HG02642 (cell line): ENCODE results near the gene HNRNPF.

Experiments
- ATAC-seq: cut with Tn5 transposase; IDR thresholded peaks from one replicate; pipeline ENCODE4 v1.9.1; 2021; ENCODE audit warnings: mild to moderate bottlenecking; ENCODE audit not compliant: unreplicated experiment, poor library complexity

Gene HNRNPF

DNA sequence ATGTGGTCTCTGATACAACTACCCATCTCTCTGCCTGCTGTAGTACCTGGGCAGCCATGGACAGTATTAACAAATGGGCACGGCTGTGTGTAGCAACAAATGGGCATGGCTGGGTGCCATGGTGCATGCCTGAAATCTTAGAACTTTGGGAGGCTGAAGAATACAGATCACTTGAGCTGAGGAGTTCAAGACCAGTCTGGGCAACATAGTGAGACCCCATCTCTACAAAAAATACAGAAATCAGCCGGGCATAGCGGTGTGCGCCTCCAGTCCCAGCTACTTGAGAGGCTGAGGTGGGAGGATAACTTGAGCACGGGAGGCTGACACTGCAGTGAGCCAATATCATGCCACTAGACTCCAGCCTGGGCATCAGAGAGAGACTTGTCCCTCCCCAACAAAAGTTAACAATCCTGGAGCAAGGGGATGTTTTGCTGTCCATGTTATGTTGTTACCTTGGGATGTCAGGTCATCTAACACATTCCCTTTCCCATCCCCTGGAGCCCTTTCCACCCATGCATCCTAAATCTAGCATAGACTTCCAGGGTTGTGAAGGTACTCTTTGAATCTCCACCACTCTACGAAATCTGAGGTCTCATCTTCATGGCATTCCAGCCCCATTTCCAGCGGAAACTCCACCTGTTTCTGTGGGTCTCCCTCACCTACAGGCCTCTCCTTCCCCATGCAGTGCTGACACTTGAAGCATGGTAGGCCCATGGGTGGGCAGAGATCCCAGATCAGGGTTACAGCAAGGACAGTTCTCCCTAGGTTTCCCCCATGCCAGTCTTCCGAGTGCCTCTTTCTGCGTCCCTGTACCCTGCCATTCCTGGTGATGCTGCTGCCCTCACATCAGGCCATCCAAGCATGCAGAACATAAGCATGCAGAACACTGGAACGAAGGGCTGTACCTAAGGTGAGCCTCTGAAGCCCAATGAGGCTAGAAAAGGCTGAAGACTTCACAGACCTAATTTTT, 24.4 kb downstream of the HNRNPF start:
- ATAC-seq, result no peak

DNA sequence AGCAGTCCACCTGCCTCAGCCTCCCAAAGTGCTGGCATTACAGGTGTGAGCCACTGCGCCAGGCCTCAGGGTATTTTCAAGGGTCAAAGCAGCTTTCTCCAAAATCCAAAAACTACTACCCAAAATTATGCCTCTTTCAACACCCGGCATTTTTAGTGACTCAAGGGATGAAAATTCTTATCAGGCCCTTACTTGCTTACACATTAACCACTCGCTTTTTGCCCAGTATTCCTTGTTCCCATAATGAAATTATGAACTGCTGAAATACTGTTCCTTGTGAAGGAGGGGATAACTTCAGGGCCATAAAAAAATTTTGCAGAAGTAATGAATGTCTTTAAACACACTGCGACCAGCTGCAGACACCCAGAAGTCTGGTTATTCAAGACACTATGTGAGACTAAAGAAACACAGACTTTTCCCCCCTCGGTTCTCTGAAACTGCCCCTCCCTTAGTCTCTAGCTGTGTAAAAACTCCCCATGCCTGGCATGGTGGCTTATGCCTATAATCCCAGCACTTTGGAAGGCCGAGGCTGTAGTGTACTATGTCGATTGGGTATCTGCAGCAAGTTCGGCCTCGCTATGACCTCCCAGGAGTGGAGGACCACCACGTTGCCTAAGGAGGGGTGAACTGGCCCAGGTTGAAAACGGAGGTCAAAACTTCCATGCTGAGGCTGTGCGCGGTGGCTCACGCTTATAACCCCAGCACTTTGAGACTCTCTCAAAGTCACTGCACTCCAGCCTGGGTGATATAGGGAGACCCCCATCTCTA, 25.6 kb downstream of the HNRNPF start:
- ATAC-seq, result no peak

- no peak for ATAC-seq
These were observed 28.3 kb downstream of the HNRNPF start for GRCh38 chr10:43380610-43381222.

GRCh38 chr10:43377424-43377883, 31.5 kb downstream of the HNRNPF start:
- no peak for ATAC-seq

DNA sequence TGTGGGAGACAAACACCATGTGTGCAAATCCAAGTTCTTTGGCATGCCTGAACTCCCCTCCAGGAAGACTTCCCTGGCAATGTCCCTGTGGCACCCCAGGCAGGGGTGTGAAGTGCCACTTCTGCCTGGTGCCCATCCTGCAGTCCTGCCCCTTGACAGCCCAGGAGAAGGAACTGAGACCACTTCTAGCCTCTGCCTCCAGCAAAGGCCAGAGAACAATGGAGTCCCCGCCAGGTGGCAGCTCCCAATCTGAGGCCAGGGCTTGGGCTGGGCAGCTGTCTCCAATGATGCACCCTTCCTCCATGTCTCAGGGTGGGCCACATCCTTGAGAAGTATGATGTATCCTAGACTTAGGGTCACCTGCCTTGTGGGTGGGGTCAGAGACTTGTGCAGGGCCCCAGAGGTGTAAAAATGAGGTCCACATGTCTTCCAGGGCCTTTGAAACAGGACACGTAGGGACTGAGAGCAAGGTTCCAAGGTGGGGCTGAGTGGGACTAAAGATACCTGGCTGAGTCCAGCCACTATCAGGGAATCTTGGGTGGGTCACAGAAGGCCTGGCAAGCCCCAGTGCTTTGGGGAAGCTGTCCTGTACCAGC, 32.1 kb downstream of the HNRNPF start:
- no peak for ATAC-seq

DNA sequence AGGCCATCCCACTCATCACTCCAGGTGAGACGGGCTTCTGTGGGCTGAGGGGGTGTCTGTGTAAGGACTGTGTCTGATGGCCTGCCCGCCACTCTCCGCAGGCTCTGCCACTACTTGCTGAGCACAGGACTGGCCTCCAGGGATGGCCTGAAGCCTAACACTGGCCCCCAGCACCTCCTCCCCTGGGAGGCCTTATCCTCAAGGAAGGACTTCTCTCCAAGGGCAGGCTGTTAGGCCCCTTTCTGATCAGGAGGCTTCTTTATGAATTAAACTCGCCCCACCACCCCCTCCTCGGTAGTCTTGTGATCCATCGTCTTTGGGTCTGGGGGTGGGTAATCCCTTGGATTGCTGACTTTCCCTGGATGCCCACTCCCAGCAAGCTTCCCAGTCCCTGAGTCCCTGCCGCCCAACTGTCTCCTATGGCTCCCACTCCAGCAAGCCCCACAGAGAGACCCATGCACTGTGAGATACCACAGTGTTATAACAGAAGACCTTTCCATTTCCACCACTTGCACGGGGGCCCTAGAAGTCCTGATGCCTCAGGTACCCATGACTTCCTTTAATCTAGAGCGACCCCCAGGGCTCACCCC, 32.8 kb downstream of the HNRNPF start:
- ATAC-seq, result no peak

DNA sequence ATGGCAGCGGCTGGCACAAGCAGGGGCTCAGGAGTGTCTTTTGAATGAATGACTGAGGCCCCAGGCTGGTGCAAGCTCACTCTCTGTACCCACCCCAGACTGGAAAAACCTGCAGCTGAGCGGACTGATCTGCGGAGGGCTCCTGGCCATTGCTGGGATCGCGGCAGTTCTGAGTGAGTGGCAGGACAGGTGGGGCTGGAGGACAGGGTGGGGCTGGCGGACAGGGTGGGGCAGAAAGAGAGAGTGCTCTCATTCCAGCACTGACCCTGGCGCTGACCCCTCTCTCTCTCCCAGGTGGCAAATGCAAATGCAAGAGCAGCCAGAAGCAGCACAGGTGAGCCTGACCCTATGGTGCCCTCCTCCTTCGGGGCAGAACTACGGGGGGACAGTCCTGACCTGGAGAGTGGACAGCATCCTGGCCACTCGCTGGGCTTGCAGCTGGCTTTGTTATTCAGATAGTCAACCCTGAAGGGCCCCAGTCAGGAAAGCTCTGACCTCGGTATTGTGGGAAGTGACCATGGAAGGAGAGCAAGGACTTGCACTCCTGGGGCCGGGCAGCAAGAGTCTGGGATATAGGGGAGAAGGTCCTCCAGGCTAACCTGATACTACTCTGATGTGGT, 33.5 kb downstream of the HNRNPF start:
- no peak for ATAC-seq

GRCh38 chr10:43374194-43374593, 34.8 kb downstream of the HNRNPF start:
- ATAC-seq, result no peak

DNA sequence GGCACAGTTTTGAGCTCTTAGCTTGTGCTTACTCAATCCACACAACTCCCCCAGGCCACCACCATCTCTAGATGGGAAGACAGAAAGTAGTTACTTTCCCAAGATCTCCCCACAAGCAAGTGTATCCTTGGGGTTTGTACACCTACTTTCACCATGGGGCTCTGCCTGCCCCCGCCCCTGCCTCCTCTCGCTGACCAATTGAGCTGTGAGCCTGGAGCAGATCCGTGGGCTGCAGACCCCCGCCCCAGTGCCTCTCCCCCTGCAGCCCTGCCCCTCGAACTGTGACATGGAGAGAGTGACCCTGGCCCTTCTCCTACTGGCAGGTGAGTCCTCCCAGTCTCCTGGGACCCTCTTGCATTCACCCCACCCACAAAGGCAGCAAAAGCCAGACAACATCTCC, 35.5 kb downstream of the HNRNPF start:
- no peak for ATAC-seq

DNA sequence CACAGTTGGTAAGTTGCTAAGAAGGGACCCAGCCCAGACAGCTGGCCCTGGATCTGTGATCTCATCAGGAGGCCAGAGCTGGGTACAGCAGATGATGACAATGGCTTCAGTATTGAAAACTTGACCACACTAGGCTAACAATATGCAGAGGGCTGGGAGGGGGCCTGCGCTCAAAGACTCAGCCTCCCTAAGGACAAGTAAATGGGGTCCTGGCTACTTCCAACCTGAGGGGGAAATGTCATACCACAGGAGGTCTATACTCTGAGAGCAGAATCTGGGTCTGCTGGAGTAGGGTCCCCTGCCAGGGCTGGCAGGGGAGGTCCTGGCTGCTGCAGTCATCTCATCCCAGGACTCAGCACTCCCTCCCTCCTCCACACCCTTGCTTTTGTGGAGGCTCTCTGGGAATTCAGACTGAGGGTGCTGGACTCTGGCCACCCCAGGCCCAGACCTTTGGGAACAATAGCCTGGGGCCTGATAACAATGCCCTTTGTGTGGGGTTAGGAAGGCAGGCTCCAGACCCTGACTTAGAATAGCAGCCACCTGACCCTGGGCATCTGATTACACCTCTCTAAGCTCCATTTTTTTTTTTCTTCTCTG, 36.1 kb downstream of the HNRNPF start:
- no peak for ATAC-seq

- no peak for ATAC-seq
These were observed 37.6 kb downstream of the HNRNPF start, which contains the start of gene FXYD4 for GRCh38 chr10:43371418-43371817. Gene FXYD4, plus strand, starts transcription at chr10:43371636. Its CDS starts 2,111 bp downstream, at chr10:43373747.

DNA sequence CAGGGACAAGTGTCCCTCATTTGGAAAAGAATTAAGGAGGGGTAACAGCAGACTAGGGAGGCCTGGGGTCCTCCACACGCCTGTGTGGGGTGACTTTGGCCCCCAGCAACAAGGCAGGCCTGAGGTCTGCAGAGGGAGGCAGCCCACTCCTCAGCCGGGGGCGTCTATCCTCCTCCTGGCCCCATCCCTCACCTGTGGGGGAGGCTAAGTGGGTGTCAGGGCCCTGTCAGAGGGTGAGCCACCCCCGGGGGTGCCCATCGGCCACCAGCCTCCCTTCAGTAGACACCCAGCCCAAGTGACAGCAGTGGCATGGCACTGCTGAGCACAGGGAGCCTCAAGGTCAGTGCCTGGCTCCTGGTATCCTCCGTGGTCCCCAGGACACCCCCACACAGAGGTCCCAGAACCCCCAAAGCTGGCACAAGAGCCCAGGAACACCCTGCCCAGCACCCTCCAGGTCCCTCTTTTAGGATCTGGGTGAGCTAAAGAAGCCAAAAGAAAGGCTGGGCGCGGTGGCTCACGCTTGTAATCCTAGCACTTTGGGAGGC, 38.2 kb downstream of the HNRNPF start:
- no peak for ATAC-seq

GRCh38 chr10:43369921-43370320, 39.1 kb downstream of the HNRNPF start:
- ATAC-seq, result no peak

- ATAC-seq, result no peak
These were observed 44.0 kb downstream of the HNRNPF start for GRCh38 chr10:43365001-43365400.

DNA sequence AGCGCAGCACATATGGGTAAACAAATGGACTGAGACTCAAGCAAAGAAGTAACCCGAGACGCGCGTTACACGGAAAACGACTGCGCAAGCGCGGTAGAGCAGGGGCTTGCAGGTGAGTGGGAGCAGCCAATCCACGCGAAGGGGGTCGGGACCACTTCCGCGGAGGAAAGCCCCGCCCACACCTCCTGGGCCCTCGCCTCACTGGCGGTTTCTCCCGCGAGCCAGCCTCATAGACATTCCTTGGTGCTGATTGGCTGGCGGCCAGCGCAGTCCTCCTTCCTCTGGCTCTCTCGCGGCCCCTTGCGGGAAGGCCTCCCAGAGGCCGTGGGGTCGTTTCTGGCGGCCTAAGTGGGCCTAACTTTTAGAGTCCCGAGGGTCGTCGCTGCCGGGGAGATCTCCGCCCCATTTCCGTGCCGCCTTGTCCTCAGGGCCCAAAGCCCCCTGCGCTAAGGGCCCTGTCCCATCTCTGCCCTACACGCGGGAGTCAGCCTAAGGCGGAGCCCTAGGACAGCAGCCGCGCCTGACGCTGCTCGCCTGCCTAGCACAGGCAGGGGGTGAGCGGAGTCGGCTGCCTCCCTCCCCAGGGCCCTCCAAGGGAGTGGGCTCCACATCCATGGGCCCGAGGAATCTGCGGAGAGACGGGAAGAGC, 46.7 kb downstream of the HNRNPF start:
- peak; percentile 98 for ATAC-seq

DNA sequence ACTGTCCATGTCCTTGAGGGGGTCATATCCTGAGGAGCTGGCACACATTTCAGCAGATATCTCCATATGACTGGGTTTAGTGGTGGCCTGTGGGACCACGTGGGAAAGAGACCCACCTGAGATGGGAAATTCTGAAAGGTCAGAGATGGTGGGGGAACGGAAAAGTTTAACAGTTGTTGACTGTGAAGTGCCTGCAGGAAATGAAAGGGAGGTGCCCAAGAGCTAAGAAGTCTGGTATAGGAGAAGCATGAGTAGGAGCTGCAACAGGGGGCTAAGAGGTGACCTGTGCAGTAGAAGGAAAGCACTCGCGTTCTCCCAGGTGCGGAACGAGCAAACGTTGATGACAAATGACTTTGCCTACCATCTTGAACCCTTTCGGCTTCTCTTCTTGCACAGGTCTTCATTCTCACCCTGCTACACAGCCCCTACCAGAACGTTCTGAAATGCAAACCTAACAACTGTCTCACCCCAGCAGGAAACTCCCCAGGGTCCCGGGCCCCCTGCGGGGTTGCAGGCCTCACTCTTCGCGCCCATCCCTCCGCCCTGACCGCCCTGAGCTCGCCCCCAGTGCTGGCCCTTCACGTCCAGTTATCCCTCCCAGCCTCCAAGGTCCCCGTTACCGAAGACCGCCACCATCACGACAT, 47.3 kb downstream of the HNRNPF start:
- ATAC-seq, result no peak

DNA sequence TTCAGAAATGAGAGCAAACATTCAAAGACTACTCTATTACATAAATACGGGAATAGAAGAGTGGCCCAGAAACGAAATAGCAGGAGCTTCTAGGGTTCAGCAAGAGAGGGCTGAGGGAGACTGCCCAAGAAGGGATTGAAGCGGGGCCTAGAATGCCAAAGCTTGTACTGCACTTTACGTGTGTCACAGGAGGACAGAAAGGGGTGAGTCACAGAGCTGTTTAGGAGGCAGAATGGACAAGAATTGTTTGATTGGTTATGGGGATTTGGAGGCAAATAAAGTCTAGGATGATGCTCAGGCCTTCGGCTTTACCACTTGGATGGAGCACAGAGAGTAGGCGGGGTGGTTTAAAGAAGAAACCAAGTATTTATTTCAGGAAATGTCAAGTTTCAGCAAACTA, 48.9 kb downstream of the HNRNPF start:
- ATAC-seq, result no peak
